H54 (cell line): ENCODE data around the gene EEFSEC.
A peak's percentile ranks its signal among the peaks of the same experiment; 100 is the strongest.

Source experiments
- DNase-seq: peaks from one replicate; pipeline ENCODE4 v3.0.0; 2011; ENCODE audit warnings: low spot score, mixed read lengths; ENCODE audit not compliant: insufficient read length
- FAIRE-seq: peaks from 3 replicates; lab custom pipeline; 2011; peaks lifted over from hg19 to GRCh38; lab: Jason Lieb, UNC
- POLR2A ChIP-seq: IDR thresholded peaks from 2 replicates; pipeline ENCODE4 v1.6.1; 2011; ENCODE audit warnings: low read depth, mild to moderate bottlenecking, low read length

The EEFSEC gene

DNA sequence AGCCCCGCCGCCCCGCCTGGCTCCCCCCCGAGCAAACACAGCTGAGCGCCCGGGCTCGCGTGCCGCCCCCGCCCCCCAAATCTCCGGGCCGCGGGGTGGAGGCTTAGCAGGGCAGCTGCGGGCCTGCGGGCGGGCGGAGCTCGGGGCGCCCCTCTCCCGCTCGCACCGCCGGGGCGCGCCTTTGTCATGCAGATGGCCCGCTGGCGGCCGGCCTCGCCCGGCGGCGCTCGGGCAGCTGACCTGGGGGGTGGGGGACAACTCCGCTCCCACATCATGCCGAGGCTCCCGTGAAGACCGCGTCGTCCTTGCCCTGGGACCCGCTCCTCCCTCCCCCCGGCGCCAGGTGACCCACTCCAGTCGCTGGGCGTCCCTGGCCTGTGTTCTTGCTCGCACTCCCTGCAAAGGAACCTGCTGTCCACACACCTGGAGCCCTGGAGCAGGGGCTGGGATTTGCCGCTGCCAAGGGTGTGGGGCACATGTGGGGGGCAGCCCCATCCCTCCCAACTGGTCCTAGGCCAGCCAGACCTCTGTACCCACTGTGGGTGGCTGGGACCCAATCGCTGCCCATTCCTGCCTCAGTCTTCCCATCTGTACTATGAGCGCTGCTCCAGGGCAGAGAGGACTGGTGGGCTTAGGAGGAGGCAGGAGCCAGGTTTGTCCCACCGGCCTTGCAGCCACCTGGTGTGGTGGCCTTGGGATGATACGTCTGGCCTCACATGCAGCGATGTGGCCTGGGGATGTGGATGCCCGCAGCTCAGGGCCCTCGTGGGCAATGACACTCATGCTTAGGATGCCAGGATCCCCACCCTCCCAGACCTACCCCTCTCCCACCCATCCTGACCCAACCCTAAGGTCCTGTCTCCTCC is 279.9 kb downstream of the EEFSEC start:
- DNase-seq (no peak), FAIRE-seq (no peak)
- no peak for TF ChIP-seq POLR2A

DNA sequence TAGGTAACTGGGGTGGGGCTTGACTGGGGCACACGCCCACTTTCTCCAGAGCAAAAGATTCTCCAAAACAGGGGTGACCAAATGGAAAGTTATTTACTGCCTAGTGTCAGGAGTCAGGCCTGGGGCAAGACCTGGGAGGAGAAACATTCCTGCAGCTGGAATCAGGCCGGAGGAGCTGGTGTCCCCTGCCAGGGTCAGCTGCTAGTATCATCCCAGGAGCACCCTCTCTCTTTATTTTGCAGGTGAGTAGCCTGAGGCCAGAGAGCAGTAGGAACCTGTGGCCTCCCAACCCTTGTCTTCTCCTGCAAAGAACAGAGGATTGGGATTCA is 280.5 kb downstream of the EEFSEC start:
- TF ChIP-seq POLR2A = no peak
- no peak for FAIRE-seq
- DNase-seq = peak; percentile 61

DNA sequence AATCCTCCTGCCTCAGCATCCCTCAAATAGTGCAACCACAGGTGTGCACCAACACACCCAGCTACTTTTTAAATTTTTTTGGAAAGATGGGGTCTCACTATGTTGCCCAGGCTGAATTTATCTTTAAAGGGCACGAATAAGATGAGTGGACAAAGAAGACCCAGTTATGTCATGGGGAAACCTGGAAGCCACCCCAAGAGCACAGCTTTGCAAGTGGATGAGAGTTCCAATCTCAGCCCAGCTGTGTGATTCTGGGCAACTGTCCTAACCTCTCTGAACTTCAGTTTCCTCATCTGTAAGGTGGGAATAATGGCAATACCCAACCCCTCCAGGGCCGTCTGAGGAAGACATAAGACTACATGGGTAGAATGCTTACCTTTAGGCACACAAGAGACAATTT is 281.2 kb downstream of the EEFSEC start:
- FAIRE-seq = no peak
- no peak for TF ChIP-seq POLR2A
- DNase-seq = no peak

DNA sequence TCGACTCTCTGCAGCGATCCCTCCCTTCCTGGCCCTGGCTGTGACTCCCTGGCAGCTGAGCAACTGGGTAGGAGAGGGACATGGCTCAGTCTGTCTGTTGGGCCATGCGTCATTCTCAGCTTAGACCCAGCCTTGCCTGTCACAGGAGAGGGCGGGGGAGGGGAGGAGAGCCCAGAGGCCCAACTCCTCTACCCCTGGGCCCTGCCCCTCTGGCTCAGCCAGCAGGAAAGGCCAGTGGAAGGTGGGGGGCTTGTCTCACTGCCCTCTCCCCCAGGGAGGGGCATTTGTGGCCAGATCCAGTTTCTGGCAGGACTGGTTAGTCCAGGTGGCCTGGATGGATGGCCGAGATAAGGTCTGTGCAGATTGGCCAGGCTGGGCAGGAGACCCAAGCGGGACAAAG is 281.8 kb downstream of the EEFSEC start:
- DNase-seq (no peak), FAIRE-seq (no peak)
- no peak for TF ChIP-seq POLR2A

DNA sequence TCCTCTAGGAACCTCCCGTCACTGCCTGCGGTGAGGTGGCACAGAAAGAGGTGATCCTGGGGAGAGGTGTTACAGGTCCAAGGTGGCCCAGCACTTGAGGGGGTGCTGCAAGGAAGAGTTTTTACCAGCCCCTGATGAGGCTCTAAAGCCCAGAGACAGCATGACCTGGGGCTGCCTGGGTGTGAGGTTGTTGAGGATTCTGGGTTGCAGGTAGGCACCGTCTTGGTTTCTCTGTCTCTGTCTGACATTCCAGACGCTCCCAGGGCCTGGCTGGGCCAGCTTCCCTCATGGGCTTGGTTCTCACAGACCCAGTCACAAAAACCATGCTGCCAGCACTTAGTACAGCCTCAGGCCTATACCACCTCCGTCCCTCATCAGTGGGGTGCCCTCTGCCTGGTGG is 282.3 kb downstream of the EEFSEC start:
- no peak for FAIRE-seq
- DNase-seq = no peak
- no peak for TF ChIP-seq POLR2A

DNA sequence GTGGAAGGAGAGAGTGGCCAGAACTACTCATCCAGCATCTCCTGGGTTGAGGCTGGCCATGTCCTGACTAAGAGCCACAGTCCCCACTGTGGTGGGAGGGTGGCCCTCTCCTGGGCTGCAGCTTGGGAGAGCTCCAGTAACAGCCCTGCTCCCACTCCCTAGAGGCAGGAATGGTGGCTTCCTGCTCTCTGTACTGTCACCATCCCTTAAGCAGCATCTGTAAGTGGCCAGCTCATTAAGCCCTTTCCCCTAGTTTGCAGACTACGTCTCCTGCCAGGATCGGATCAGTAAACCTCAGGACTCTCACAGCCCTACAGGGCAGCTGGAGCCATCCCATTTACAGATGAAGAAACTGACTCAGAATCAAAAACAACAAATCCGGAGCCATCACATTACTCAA is 282.9 kb downstream of the EEFSEC start:
- no peak for DNase-seq
- no peak for FAIRE-seq
- no peak for TF ChIP-seq POLR2A

DNA sequence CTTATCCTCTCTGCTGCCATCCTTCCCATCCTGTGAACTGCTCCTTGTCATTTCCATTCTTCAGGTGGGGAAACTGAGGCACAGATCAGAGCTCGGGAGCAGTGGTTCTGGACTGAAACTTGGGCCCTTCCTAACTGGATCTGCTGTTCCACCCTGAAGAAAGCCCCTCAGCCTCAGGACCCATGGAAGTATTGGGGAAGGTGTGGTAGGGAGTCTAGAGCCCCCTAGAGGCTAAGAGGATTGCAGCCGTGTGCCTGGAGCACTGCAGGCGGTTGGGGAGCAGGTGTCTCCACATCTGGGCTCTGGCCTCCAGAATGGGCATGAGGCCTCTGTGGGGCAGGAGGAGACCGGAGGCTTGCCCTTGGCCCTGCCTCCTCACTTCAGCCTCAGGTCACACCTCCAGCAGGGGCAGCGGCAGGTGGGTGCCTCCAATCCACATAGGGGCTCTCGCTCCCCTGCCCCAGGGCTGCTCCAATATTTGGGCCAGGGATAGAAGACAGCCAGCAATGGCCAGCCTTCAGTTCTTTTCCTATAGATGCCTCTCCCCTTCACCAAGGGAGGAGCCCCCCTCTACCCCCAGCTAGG is 285.3 kb downstream of the EEFSEC start:
- FAIRE-seq (no peak), DNase-seq (no peak)

DNA sequence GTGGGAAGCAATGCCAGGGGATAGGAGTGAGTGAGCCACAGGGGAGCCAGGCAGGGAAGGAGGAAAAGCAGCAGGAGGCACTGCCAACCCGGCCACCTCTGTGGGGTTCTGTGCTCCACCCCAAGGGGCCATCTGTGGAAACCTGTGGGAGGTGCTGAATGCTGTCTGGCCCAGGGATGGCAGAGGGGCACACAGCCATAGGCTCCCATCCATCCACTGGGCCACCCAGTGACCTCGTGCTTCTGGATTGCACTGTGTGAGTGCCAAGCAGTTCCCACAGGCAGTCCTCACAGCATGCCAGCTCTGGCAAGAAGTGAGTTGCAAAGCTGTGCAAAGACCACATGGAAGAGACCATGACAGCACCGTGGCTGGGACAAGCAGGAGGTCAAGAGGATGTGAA is 285.9 kb downstream of the EEFSEC start:
- DNase-seq (no peak), FAIRE-seq (no peak)
- TF ChIP-seq POLR2A = no peak

More for the DNA sequence above, 285.3 kb downstream of the EEFSEC start:
- no peak for TF ChIP-seq POLR2A

DNA sequence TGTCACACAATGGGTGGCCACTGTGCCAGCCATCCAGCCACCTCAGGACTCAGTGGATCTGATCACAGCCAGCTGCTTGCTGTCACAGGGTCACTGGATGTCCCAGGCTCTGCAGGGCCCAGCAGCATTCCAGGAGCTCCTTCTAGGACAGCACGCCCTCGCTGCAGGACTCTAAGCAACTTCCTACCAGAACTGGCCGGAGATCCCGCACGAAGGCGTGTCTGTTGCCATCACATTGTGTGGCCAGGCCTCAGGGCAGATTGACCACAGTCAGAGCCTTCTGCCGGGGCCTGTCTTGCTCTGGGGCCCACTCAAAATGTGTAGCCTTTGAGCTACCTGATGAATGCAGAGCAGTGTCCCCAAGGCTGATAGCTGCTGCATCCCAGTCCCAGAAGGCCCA is 288.8 kb downstream of the EEFSEC start:
- FAIRE-seq (no peak), DNase-seq (no peak)
- no peak for TF ChIP-seq POLR2A

DNA sequence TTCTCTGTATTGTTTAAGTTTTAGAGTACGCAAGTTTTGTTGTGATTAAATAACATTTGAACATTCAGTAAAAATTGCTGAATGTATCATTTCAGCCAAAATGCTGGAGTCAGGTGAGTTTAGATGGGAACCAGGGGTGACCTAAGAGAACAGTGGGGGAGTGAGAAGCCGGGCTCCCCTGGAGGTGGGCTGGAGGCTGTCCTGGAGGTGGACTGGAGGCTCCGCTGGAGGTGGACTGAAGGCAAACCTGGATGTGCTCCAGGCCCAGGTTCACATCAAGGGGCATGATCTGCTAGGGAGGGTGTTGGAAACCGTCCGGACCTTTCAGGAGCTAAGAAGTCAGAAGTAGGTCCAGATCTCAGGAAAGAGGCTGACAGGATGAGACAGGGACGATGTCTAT is 289.7 kb downstream of the EEFSEC start:
- DNase-seq = no peak

DNA sequence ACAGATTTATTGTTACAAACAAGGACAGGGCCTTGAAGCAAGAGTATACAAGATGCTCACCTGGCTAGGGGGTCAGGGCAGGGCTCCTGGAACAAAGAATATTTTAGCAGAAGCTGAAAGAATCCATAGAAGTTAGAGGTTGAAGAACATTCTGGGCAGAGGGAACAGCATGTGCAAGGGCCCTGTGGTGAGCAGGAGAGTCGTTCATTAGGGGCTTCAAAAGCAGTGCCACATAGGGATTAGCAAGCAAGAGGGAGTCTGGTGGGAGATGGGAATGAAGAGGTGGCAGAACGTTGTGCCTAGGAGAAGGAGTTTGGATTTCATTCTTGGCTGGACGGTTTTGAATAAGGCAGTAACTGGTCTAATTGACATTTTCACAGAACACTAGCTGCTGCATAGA is 290.5 kb downstream of the EEFSEC start:
- FAIRE-seq (no peak), DNase-seq (no peak)
- no peak for TF ChIP-seq POLR2A

More for the DNA sequence above, 289.7 kb downstream of the EEFSEC start:
- FAIRE-seq = no peak
- TF ChIP-seq POLR2A = no peak

DNA sequence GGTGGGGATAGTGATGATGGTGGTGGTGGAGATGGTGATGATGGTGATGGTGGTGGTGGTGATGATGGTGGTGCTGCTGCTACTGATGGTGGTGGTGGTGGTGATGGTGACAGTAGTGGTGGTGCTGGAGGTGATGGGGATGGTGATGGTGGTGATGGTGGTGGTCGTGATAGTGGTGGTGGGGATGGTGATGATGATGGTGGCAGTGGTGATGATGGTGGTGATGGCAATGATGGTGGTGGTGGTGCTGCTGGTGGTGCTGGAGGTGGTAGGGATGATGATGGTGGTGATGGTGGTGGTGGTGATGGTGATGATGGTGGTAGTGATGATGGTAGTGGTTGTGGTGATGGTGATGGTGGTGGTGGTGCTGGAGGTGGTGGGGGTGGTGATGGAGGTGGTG is 292.1 kb downstream of the EEFSEC start:
- no peak for DNase-seq
- no peak for FAIRE-seq

DNA sequence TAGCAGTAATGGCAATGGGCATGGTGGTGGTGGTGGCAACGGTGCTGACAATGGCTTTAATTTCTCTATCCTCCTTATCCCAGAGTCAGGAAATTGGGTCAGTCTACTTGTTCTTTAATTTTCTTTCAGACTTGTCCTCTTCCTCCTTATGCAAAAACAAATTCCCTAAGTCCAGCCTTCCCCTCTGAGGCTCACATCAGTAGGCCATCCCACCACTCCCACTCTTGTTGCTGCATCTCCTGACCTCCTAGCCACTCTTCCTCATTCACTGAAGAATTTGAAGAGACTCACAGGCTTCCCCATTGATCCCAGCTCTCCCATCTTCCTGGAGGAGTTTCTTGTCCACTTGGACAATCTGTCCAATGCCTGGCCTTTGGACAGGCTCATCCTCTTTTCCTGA is 293.5 kb downstream of the EEFSEC start:
- DNase-seq (no peak), FAIRE-seq (no peak)
- TF ChIP-seq POLR2A = no peak

More for the DNA sequence above, 292.1 kb downstream of the EEFSEC start:
- no peak for TF ChIP-seq POLR2A

DNA sequence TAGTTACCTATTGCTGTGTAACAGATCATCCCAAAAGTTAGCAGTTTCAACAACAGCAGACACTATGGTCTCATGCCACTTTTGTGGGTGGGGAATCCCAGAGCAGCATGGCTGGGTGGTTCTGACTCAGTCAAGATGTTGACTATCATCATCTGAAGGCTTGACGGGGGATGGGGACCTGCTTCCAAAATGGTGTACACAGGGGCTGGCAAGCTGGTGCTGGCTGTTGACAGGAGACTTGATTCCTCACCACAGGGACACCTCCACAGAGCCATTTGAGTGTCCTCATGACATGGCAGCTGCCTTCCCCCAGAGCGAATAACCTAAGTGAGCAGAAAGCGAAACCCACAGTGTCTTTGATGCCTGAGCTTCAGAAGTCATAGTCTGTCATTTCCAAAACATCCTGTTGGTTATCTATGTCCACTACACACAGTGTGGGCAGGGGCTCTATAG is 294.3 kb downstream of the EEFSEC start:
- DNase-seq (no peak), FAIRE-seq (no peak)
- TF ChIP-seq POLR2A = no peak

DNA sequence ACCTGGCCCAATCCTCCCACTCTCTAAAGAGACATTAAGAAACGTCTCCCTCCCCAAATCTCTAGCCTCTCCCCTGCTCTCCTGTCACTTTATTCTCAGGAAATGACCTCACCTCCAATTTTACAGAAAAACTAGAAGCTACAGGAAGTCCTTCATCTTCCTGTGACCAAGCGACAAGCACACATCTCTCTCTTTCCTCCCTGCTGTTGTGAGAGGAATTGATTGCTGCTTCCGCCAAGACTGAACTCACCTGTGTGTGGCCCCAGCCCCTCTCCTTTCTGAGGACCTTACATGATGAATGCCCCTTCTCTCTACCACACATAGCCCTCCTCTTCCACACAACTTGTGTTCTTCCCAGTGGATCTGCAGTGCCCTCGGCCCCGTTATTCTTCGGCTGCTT is 295.2 kb downstream of the EEFSEC start:
- FAIRE-seq (no peak), DNase-seq (no peak)
- no peak for TF ChIP-seq POLR2A

DNA sequence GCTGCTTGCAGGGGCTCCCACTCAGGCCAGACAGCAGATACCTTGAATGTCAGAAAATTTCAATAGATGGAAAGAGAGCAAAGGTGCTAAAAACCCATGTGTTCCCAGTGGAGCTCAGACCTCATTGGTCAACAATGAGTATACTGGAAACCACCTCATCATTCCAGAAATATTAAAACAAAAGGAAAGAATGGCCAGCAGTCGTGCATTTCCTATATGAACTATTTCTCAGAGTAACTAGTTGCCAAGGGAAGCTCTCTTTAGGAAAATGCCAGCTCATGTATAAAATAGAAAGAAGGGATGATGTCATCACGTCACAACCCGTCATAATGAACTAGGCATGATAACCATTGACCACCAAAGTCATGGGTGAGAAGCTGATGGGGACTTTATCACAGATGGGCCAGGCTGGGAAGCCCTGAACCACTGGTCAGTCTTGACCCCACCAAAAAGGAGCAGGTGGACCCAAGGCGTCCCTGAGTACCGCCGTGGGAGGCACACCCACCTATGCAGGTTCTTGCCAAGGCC is 295.9 kb downstream of the EEFSEC start:
- DNase-seq (no peak), FAIRE-seq (no peak)
- TF ChIP-seq POLR2A = no peak
